NCI-H2196 (cell line): ENCODE data around the gene DHRS12.

Experiments
- DNase-seq: peaks from one replicate; lab custom pipeline; 2025; ENCODE audit not compliant: unreplicated experiment; lab: John Stamatoyannopoulos, UW

The DHRS12 gene

GRCh38 chr13:51803422-51804294 is at the start of gene DHRS12:
Gene DHRS12, minus strand, starts transcription at chr13:51804163. Its CDS starts 4,504 bp downstream, at chr13:51799659.
- DNase-seq, result peak; percentile 66

GRCh38 chr13:51849145-51850101 is 45.5 kb upstream of the DHRS12 start:
- DNase-seq, result no peak

- DNase-seq, result no peak
Observed at GRCh38 chr13:51848674-51849073, 44.7 kb upstream of the DHRS12 start.

- no peak for DNase-seq
Observed at GRCh38 chr13:51846756-51847155, 42.8 kb upstream of the DHRS12 start.

- DNase-seq, result no peak
Observed at GRCh38 chr13:51845574-51846318, 41.8 kb upstream of the DHRS12 start.

- no peak for DNase-seq
Observed at GRCh38 chr13:51844862-51845573, 41.1 kb upstream of the DHRS12 start, which contains the start of gene TMEM272. Gene TMEM272, minus strand, starts transcription at chr13:51845177. Its CDS starts 6,647 bp downstream, at chr13:51838530.

GRCh38 chr13:51843529-51843928 is 39.6 kb upstream of the DHRS12 start:
- no peak for DNase-seq

GRCh38 chr13:51841732-51842131 is 37.8 kb upstream of the DHRS12 start:
- no peak for DNase-seq

- no peak for DNase-seq
Observed at GRCh38 chr13:51840917-51841316, 37.0 kb upstream of the DHRS12 start.

GRCh38 chr13:51839711-51840540 is 36.0 kb upstream of the DHRS12 start:
- no peak for DNase-seq

- DNase-seq, result no peak
Observed at GRCh38 chr13:51838240-51838846, 34.4 kb upstream of the DHRS12 start.

GRCh38 chr13:51837016-51837415 is 33.1 kb upstream of the DHRS12 start:
- no peak for DNase-seq

- no peak for DNase-seq
Observed at GRCh38 chr13:51834581-51835171, 30.7 kb upstream of the DHRS12 start.

- no peak for DNase-seq
Observed at GRCh38 chr13:51833980-51834379, 30.0 kb upstream of the DHRS12 start.

GRCh38 chr13:51832471-51833152 is 28.6 kb upstream of the DHRS12 start:
- DNase-seq, result no peak

- DNase-seq, result no peak
Observed at GRCh38 chr13:51831519-51831918, 27.6 kb upstream of the DHRS12 start.

GRCh38 chr13:51829568-51829899 is 25.6 kb upstream of the DHRS12 start:
- DNase-seq, result no peak
